GM18511 (cell line): ENCODE results near the gene TMUB1.

Source experiments
- ATAC-seq: cut with Tn5 transposase; IDR thresholded peaks from one replicate; pipeline ENCODE4 v1.9.1; 2021; ENCODE audit warnings: mild to moderate bottlenecking, moderate library complexity; ENCODE audit not compliant: unreplicated experiment

The TMUB1 gene

GRCh38 chr7:151071032-151071866, 12.0 kb downstream of the TMUB1 start:
- no peak for ATAC-seq

DNA sequence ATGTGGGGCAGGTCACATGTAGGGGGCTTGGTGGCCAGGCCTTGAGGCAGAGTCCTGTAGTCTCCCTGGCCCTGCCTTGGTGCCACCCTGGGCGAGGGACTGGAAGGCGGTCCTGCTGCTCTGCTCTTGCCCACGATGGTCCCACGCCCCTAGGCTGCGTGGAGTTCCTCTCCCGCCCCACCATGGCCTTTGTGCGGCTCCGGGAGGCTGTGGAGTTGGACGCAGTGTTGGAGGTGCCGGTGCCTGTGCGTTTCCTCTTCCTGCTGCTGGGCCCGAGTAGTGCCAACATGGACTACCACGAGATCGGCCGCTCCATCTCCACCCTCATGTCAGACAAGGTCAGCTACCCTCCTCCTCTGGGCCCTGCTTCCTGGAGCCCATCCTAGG, 12.7 kb downstream of the TMUB1 start:
- ATAC-seq, result no peak

DNA sequence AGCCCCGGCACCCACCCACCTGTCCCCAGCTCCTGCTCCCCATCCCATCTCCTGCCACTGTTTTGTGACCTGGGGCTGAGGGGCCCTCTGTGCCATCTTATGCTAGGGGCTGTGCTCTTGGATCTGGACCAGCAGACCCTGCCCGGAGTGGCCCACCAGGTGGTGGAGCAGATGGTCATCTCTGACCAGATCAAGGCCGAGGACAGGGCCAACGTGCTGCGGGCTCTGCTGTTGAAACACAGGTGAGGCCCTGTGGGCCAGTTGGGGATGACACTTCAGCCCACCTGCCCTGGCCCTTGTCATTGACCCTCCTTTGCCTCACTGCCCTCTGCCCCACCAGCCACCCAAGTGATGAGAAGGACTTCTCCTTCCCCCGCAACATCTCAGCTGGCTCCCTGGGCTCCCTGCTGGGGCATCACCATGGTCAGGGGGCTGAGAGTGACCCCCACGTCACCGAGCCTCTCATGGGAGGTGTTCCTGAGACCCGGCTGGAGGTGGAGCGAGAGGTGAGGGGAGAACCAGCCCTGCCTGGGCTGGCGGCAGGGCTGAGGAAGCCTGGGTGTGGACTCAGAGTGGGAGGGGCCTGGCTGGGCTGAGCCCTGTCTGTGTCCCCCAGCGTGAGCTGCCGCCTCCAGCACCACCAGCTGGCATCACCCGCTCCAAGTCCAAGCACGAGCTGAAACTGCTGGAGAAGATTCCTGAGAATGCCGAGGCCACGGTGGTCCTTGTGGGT, 13.3 kb downstream of the TMUB1 start:
- no peak for ATAC-seq

DNA sequence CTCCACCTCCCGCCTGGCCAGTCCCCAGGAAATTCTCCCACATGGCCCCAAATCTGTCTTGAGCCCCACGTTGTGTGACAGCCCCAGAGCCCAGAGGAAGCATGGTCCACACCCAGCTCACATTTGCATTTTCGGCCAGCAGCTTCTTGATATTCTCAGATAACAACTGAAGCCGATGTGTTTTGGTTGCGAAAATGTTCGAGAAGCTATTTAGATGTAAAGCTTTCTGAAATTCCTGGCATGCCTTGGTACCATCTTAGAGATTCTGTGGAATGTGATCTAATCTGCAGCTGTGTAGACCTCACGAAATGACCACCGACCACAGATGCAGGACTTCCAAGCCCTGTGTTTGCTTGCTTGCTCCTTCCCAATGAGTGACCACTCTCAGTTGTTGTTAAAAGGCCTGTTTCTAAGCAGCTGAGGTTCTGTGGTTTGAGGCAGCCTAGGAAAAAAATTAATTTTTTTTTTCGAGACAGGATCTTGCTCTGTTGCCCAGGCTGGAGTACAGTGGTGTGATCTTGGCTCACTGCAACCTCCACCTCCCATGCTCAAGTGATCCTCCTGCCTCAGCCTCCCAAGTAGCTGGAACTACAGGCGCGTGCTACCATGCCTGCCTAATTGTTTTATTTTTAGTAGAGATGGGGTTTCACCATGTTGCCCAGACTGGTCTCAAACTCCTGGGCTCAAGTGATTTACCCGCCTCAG, 15.1 kb downstream of the TMUB1 start:
- no peak for ATAC-seq

GRCh38 chr7:151066273-151066974, 16.9 kb downstream of the TMUB1 start:
- ATAC-seq, result no peak

GRCh38 chr7:151065516-151065915, 17.8 kb downstream of the TMUB1 start:
- no peak for ATAC-seq

GRCh38 chr7:151064993-151065392, 18.3 kb downstream of the TMUB1 start:
- ATAC-seq, result no peak

- no peak for ATAC-seq
Observed at GRCh38 chr7:151064454-151064853, 18.8 kb downstream of the TMUB1 start.

DNA sequence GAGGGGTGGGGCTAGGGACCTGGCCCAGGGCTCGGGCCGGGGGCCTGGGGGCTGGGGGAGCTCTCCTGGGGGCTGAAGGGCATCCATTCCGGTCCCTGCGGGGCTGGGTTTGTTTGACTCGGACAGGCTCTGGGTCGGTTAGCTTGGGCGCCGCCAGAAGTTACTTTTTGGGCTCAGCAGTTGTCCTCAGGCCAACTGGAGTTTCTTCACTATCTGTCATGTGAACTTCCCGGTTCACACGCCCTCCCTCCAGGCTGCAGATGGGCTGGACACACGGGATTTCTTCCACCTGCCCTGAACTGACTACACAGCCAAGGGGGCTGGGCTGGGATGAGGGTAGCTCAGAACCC, 20.1 kb downstream of the TMUB1 start:
- ATAC-seq, result no peak

GRCh38 chr7:151062399-151063211, 20.7 kb downstream of the TMUB1 start:
- no peak for ATAC-seq

DNA sequence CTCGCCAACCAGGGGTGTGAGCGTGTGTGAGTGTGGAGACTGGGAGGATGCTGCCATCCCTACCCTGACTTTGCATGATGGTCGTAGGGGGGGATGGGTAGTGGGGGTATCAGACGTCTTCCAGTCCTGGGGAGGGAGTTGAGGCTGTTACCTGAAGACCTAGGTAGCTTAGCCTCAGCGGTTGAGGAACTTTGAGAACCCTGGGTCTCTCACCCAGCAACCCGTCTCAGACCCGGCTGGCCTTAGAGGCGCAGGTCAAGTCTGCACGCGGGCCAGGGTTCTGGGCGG, 21.2 kb downstream of the TMUB1 start:
- no peak for ATAC-seq

- no peak for ATAC-seq
Observed at GRCh38 chr7:151061213-151062110, 21.8 kb downstream of the TMUB1 start.

- ATAC-seq, result no peak
Observed at GRCh38 chr7:151060416-151061212, 22.7 kb downstream of the TMUB1 start.

DNA sequence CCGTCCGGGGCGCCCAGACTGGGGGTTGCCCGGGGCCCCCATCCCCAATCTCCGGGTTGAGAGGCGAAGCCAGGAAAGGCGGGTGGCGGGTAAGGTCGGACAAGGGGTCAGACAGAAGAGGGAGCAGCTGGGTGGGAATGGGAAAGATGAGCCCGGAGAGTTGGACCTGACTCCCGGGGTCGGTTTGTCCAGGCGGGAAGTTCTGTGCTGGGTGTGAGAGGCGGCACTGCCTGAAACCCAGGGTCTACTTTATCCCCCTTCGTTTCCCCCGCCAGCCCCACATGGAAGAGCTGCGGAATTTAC, 23.2 kb downstream of the TMUB1 start:
- ATAC-seq, result no peak

- ATAC-seq, result peak; percentile 34
Observed at GRCh38 chr7:151059367-151060112, 23.8 kb downstream of the TMUB1 start, which contains the start of gene SLC4A2. TSS of gene SLC4A2 (plus strand) at chr7:151059589. CDS start at chr7:151061988, 2,399 bp downstream.

- no peak for ATAC-seq
Observed at GRCh38 chr7:151058781-151059366, 24.4 kb downstream of the TMUB1 start.

GRCh38 chr7:151057989-151058780, 25.1 kb downstream of the TMUB1 start:
- ATAC-seq, result peak; percentile 87
